Parathyroid adenoma (tissue), 2 donors: ENCODE data around the gene PCNX2.

Experiments
- H2AFZ ChIP-seq: fragments of 300-600 bp; sonication (generic); one replicate; pipeline ENCODE4 v1.7.0; 2017; ENCODE audit warnings: antibody characterized with exemption, mild to moderate bottlenecking
- H3K27ac ChIP-seq: fragments of 300-600 bp; sonication (generic); one replicate; pipeline ENCODE4 v1.7.0; 2017
- H3K27me3 ChIP-seq: fragments of 300-600 bp; sonication (generic); one replicate; pipeline ENCODE4 v1.7.0; 2017; ENCODE audit warnings: low read length; ENCODE audit not compliant: control insufficient read depth, insufficient read depth
- H3K36me3 ChIP-seq: fragments of 300-600 bp; sonication (generic); one replicate; pipeline ENCODE4 v1.7.0; 2017; ENCODE audit warnings: low read length; ENCODE audit not compliant: control insufficient read depth, insufficient read depth
- H3K4me1 ChIP-seq: fragments of 300-600 bp; sonication (generic); one replicate; pipeline ENCODE4 v1.7.0; 2017; ENCODE audit warnings: control low read depth
- H3K4me2 ChIP-seq: fragments of 300-600 bp; sonication (generic); one replicate; pipeline ENCODE4 v1.7.0; 2017; ENCODE audit warnings: low read length
- H3K4me3 ChIP-seq: fragments of 300-600 bp; sonication (generic); one replicate; pipeline ENCODE4 v1.7.0; 2017; ENCODE audit warnings: low read depth, low read length
- H3K79me2 ChIP-seq: fragments of 300-600 bp; sonication (generic); one replicate; pipeline ENCODE4 v1.7.0; 2017; ENCODE audit warnings: control low read depth
- H3K9ac ChIP-seq: fragments of 300-600 bp; sonication (generic); one replicate; pipeline ENCODE4 v1.7.0; 2017; ENCODE audit warnings: mild to moderate bottlenecking
- H3K9me3 ChIP-seq: fragments of 300-600 bp; sonication (generic); one replicate; pipeline ENCODE4 v1.7.0; 2017; ENCODE audit warnings: low read length; ENCODE audit not compliant: control insufficient read depth
- TF ChIP-seq, protein P1 (sequence below): fragments of 300-600 bp; sonication (generic); IDR thresholded peaks from one replicate; pipeline ENCODE4 v1.7.0; 2017; ENCODE audit warnings: antibody characterized with exemption, mild to moderate bottlenecking
- donor health status: primary hyperparathyroidism.

PCNX2 gene

DNA sequence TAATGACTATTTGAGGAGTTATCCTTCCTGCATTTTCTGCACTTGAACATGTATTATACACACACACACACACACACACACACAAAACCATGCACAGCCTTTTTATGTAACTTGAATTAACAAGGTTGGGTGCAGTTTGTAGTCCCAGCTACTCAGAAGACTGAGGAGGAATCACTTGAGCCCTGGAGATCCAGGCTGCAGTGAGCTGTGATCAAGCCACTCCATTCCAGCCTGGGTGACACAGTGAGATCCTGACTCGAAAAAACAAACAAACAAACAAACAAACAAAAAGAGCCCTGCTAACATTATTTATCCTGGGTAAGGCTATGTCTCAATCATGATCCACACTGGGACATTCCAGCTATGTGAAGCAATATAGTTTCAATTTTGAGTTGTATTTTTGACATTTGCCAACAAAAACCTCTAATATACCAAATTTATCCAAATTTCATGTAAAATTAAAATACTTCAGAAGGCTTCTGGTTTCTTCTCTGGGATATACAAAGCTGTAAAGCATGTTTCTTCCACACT is 188.3 kb downstream of the PCNX2 start:
- no peaks in the 10 kb centered on the region for H3K79me2 ChIP-seq
- no peaks in the 10 kb centered on the region for H3K36me3 ChIP-seq
- no peak overlapping the region for H3K4me2 ChIP-seq
- H3K27me3 ChIP-seq, result no peaks in the 10 kb centered on the region
- no peaks in the 10 kb centered on the region for H3K4me1 ChIP-seq
- TF ChIP-seq, protein P1, sequence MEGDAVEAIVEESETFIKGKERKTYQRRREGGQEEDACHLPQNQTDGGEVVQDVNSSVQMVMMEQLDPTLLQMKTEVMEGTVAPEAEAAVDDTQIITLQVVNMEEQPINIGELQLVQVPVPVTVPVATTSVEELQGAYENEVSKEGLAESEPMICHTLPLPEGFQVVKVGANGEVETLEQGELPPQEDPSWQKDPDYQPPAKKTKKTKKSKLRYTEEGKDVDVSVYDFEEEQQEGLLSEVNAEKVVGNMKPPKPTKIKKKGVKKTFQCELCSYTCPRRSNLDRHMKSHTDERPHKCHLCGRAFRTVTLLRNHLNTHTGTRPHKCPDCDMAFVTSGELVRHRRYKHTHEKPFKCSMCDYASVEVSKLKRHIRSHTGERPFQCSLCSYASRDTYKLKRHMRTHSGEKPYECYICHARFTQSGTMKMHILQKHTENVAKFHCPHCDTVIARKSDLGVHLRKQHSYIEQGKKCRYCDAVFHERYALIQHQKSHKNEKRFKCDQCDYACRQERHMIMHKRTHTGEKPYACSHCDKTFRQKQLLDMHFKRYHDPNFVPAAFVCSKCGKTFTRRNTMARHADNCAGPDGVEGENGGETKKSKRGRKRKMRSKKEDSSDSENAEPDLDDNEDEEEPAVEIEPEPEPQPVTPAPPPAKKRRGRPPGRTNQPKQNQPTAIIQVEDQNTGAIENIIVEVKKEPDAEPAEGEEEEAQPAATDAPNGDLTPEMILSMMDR, result no peak
- H3K9me3 ChIP-seq, result no peaks in the 10 kb centered on the region
- no peak overlapping the region for H3K4me3 ChIP-seq
- no peak overlapping the region for H2AFZ ChIP-seq
- H3K9ac ChIP-seq, result no peak overlapping the region
- H3K27ac ChIP-seq, result no peak overlapping the region

DNA sequence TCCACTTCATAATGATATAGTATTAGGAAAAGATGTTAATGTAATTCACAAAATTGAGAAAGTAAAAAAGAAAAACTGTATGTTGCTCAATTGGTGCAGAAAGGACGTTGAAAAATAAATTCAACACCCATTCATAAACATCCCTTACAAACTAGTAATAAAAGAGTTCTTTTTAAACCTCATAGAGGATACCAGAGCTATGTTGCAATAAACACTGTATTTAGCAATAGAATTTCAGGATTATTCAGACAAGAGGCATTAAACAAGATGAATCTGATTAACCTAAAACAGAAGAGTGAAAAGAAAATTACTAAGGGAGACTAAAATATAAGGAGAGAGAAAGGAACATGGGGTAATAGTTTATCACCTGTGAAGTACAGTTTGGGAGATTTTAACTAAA is 190.3 kb downstream of the PCNX2 start:
- Histone ChIP-seq H3K4me2 (no peak overlapping the region), H3K4me1 (no peaks in the 10 kb centered on the region), H3K9ac (no peak overlapping the region), H3K9me3 (no peaks in the 10 kb centered on the region), H3K79me2 (no peaks in the 10 kb centered on the region), H3K27me3 (no peaks in the 10 kb centered on the region), H3K4me3 (no peak overlapping the region), H2AFZ (no peak overlapping the region), H3K27ac (no peak overlapping the region), H3K36me3 (no peaks in the 10 kb centered on the region)
- TF ChIP-seq, protein P1, result no peak

DNA sequence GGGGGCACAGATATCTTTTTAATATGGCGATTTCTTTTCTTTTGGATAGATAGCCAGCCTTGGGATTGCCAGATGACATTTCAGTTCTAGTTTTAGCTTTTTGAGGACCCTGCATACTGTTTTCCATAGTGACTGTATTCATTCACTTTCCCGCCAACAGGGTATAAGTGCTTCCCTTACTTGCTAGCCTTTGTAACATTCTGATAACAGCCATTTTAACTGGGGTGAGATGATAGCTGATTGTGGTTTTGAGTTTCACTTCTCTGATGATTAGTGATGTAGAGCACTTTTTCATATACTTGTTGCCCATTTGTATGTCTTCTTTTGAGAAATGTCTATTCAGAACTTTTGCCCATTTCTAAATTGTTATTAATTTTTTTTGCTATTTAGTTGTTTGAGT is 193.2 kb downstream of the PCNX2 start:
- H3K27ac ChIP-seq, result no peak overlapping the region
- H3K27me3 ChIP-seq, result no peaks in the 10 kb centered on the region
- no peak overlapping the region for H3K4me2 ChIP-seq
- H3K79me2 ChIP-seq, result no peaks in the 10 kb centered on the region
- no peak overlapping the region for H2AFZ ChIP-seq
- no peaks in the 10 kb centered on the region for H3K4me1 ChIP-seq
- no peak overlapping the region for H3K9ac ChIP-seq
- no peaks in the 10 kb centered on the region for H3K36me3 ChIP-seq
- no peaks in the 10 kb centered on the region for H3K9me3 ChIP-seq
- TF ChIP-seq, protein P1, result no peak
- no peak overlapping the region for H3K4me3 ChIP-seq

DNA sequence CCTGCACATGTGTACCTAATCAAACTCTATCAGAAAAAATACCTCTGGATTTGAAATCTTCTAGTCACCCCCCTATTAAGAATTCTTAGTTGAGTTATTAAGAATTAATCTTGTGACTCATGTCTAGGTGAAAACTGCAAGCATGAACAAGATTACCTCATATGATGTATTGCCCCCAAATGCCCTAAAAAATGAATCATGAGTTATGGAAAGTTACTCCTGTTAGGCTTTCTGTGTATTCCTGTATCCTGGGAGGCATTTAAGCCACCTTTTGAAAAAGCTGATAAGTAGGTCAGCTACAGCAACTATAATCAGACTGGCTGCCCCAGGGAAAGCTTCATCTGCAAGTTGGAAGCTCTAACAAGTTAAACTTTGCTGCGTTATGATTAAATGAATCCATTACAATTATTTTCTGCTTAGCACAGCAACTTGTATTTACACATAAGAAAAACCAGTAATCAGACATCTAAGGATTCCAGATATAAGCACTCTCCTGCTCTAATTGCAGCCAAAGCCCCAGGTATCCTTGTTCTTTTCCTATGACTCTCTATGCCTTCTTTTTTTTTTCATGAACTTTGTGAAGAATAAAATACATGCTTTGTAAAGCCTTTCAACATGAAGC is 197.5 kb downstream of the PCNX2 start:
- Histone ChIP-seq H3K27me3 (no peaks in the 10 kb centered on the region), H3K27ac (no peak overlapping the region), H3K4me3 (no peak overlapping the region), H3K36me3 (no peaks in the 10 kb centered on the region), H3K4me1 (no peaks in the 10 kb centered on the region), H2AFZ (no peak overlapping the region), H3K9ac (no peak overlapping the region), H3K4me2 (no peak overlapping the region), H3K79me2 (no peaks in the 10 kb centered on the region), H3K9me3 (no peaks in the 10 kb centered on the region)
- TF ChIP-seq, protein P1, result no peak

DNA sequence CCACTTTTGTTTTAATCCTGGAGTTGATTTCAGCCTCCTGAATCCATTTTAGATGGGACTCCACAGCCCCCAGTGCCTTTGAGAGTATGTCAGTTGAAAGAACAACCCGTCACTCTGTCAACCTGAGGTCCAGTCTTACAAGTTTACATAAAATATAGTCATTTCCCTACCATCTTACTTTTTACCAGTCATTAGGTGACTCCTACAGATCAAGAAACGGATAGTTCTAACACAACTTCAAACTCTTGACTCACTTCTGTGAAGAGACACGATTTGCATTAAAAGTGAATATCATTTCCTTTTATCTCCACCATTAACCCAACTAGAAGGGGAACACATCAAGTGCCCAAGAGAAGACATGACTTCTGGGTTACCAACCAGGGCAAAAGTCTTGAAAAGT is 198.0 kb downstream of the PCNX2 start:
- no peak overlapping the region for H2AFZ ChIP-seq
- H3K9me3 ChIP-seq, result no peaks in the 10 kb centered on the region
- no peaks in the 10 kb centered on the region for H3K36me3 ChIP-seq
- no peaks in the 10 kb centered on the region for H3K27me3 ChIP-seq
- H3K4me1 ChIP-seq, result no peaks in the 10 kb centered on the region
- no peak overlapping the region for H3K9ac ChIP-seq
- no peaks in the 10 kb centered on the region for H3K79me2 ChIP-seq
- no peak overlapping the region for H3K27ac ChIP-seq
- no peak overlapping the region for H3K4me3 ChIP-seq
- TF ChIP-seq, protein P1, result no peak
- no peak overlapping the region for H3K4me2 ChIP-seq
